SK-N-SH (cell line): ENCODE results near the gene CCSER1. TPM values are rescaled to one million over a fixed set of nuclear protein-coding genes. Genes with fewer than 3 reads are reported as not detected.

Experiments used
- CTCF ChIA-PET: fragments of 300-600, 350-600 bp; formaldehyde crosslinking; extraction: SDS; loops from one replicate; lab custom pipeline; 2021; lab: Yijun Ruan, JAX
- POLR2A ChIA-PET: fragments of 350-600 bp; sonication (Branson Sonifier 250); formaldehyde crosslinking; extraction: SDS; loops from one replicate; lab custom pipeline; 2020; ENCODE audit warnings: antibody characterized with exemption, inconsistent platforms; lab: Yijun Ruan, JAX
- DNase-seq: peaks from one replicate; pipeline ENCODE4 v3.0.0; 2012
- H2AFZ ChIP-seq: fragments of 200-600 bp; sonication (generic); 2 replicates; pipeline ENCODE4 v1.8.1; 2016; ENCODE audit warnings: antibody characterized with exemption, mild to moderate bottlenecking, low read depth
- H3F3A ChIP-seq: fragments of 200-600 bp; sonication (generic); replicated peaks from 2 replicates; pipeline ENCODE3; 2016; ENCODE audit warnings: antibody characterized with exemption, mild to moderate bottlenecking; ENCODE audit not compliant: insufficient read depth
- H3K27ac ChIP-seq, 2 experiments: fragments of 200-500 bp in 1 of 2; fragments of 200-600 bp in 1 of 2; sonication (Bioruptor generic) in 1 of 2; sonication (generic), shearing (Covaris generic) in 1 of 2; 2 replicates each; pipeline versions ENCODE4 v1.5.1 to v1.6.1; 2014 to 2016; ENCODE audit warnings: low read depth in 2 of 2, inconsistent platforms in 1 of 2, low read length in 1 of 2, mild to moderate bottlenecking in 1 of 2, mixed read lengths in 1 of 2
- H3K27me3 ChIP-seq: fragments of 200-600 bp; sonication (generic), shearing (Covaris generic); 2 replicates; pipeline ENCODE4 v1.6.1; 2016; ENCODE audit warnings: mixed run types; ENCODE audit not compliant: insufficient read depth
- H3K36me3 ChIP-seq, 2 experiments: fragments of 200-500 bp in 1 of 2; fragments of 200-600 bp in 1 of 2; sonication (Bioruptor generic) in 1 of 2; sonication (generic) in 1 of 2; replicated peaks in 1 of 2; 2 replicates each; pipeline versions ENCODE3 to v1.5.1; 2014 to 2016; ENCODE audit warnings: low read length in 1 of 2, mild to moderate bottlenecking in 1 of 2; ENCODE audit not compliant: insufficient read depth in 2 of 2, control insufficient read depth in 1 of 2
- H3K4me1 ChIP-seq, 2 experiments: fragments of 200-500 bp in 1 of 2; fragments of 200-600 bp in 1 of 2; sonication (Bioruptor generic) in 1 of 2; sonication (generic), shearing (Covaris generic) in 1 of 2; 2 replicates each; pipeline versions ENCODE4 v1.5.1 to v1.6.1; 2014 to 2016; ENCODE audit warnings: low read depth in 1 of 2, low read length in 1 of 2, mixed run types in 1 of 2; ENCODE audit not compliant: insufficient read depth in 2 of 2, control insufficient read depth in 1 of 2
- H3K4me2 ChIP-seq: fragments of 200-600 bp; sonication (generic), shearing (Covaris generic); 2 replicates; pipeline ENCODE4 v1.6.1; 2017; ENCODE audit warnings: mixed run types
- H3K4me3 ChIP-seq, 2 experiments: fragments of 200-500 bp in 1 of 2; fragments of 200-600 bp in 1 of 2; sonication (Bioruptor generic) in 1 of 2; sonication (generic), shearing (Covaris generic) in 1 of 2; 2 replicates each; pipeline versions ENCODE4 v1.5.1 to v1.8.1; 2014 to 2016; ENCODE audit warnings: low read depth in 2 of 2, inconsistent platforms in 1 of 2, low read length in 1 of 2, mild to moderate bottlenecking in 1 of 2, mixed read lengths in 1 of 2, moderate library complexity in 1 of 2
- H3K79me2 ChIP-seq: fragments of 200-600 bp; sonication (generic); 2 replicates; pipeline ENCODE4 v1.8.1; 2017; ENCODE audit warnings: mild to moderate bottlenecking; ENCODE audit not compliant: insufficient read depth
- H3K9ac ChIP-seq: fragments of 200-600 bp; sonication (generic); 2 replicates; pipeline ENCODE4 v1.6.1; 2017; ENCODE audit warnings: mixed run types
- H3K9me2 ChIP-seq: fragments of 200-600 bp; sonication (generic); 2 replicates; pipeline ENCODE4 v1.6.1; 2017; ENCODE audit warnings: mixed run types
- H3K9me3 ChIP-seq: fragments of 200-600 bp; sonication (generic); 2 replicates; pipeline ENCODE4 v1.6.1; 2017; ENCODE audit warnings: mixed run types, mild to moderate bottlenecking, moderate library complexity
- H4K20me1 ChIP-seq: fragments of 200-600 bp; sonication (generic); 2 replicates; pipeline ENCODE4 v1.6.1; 2017; ENCODE audit warnings: mild to moderate bottlenecking, mixed run types; ENCODE audit not compliant: insufficient read depth
- CHD2 ChIP-seq: fragments of 150-350 bp; IDR thresholded peaks from 2 replicates; pipeline ENCODE4 v1.6.1; 2018; ENCODE audit warnings: low read length; ENCODE audit not compliant: partially characterized antibody
- ELF1 ChIP-seq: IDR thresholded peaks from 2 replicates; pipeline ENCODE4 v1.4.0; 2012
- FOXM1 ChIP-seq: IDR thresholded peaks from 2 replicates; pipeline ENCODE4 v1.4.0; 2012; ENCODE audit warnings: low read depth, mild to moderate bottlenecking
- GABPA ChIP-seq: IDR thresholded peaks from 2 replicates; pipeline ENCODE4 v1.4.0; 2012; ENCODE audit warnings: low read depth, mild to moderate bottlenecking
- GATA2 ChIP-seq: sonication (generic); formaldehyde crosslinking; IDR thresholded peaks from 2 replicates; pipeline ENCODE4 v1.5.0; 2020; ENCODE audit warnings: mild to moderate bottlenecking, missing genetic modification reagents
- NRF1 ChIP-seq: IDR thresholded peaks from 2 replicates; pipeline ENCODE4 v1.6.1; 2012; ENCODE audit warnings: low read depth, mild to moderate bottlenecking, low read length
- POLR2AphosphoS5 ChIP-seq: IDR thresholded peaks from 2 replicates; pipeline ENCODE4 v1.6.1; 2012; ENCODE audit warnings: low read depth, low read length
- RCOR1 ChIP-seq: fragments of 150-350 bp; IDR thresholded peaks from 2 replicates; pipeline ENCODE4 v1.6.1; 2017; ENCODE audit warnings: antibody characterized with exemption, low read length
- SIN3A ChIP-seq: IDR thresholded peaks from 2 replicates; pipeline ENCODE4 v1.6.1; 2012; ENCODE audit warnings: low read depth, mild to moderate bottlenecking, low read length, moderate library complexity, borderline replicate concordance
- WGBS: methylation state at CpG from one replicate; pipeline ENCODE4 v1.1.6; 2017; ENCODE audit warnings: low lambda C conversion rate; 5-methylcytosine and 5-hydroxymethylcytosine counted together
- polyA plus RNA-seq, 3 experiments: library from polyadenylated mRNA; depleted of rRNA; stranded (reverse); fragments of >200 nt; gene quantifications; 2 replicates each; pipeline ENCODE4 v1.2.3, GENCODE V29; 2012
- TF ChIP-seq, protein P1 (sequence below): IDR thresholded peaks from 2 replicates; pipeline ENCODE4 v1.6.1; 2012; ENCODE audit warnings: mild to moderate bottlenecking, low read depth, low read length, moderate library complexity
- TF ChIP-seq, protein P2 (sequence below): fragments of 200-600 bp; sonication (generic); IDR thresholded peaks from 2 replicates; pipeline ENCODE4 v1.6.1; 2017; ENCODE audit warnings: antibody characterized with exemption, mild to moderate bottlenecking, moderate library complexity
- TF ChIP-seq, protein P3 (sequence below): IDR thresholded peaks from 2 replicates; pipeline ENCODE4; 2012
- TF ChIP-seq, protein P4 (sequence below): fragments of 150-350 bp; IDR thresholded peaks from 2 replicates; pipeline ENCODE4 v1.6.1; 2016; ENCODE audit warnings: mild to moderate bottlenecking, low read depth, low read length
- TF ChIP-seq, protein P5 (sequence below): fragments of 150-350 bp; IDR thresholded peaks from 2 replicates; pipeline ENCODE4 v1.6.1; 2017; ENCODE audit warnings: antibody characterized with exemption, low read length, low read depth, borderline replicate concordance

Gene CCSER1
- polyA plus RNA-seq, 1 of the 3 experiments (the other 2 are of a cell fraction), result 0.05 TPM

DNA sequence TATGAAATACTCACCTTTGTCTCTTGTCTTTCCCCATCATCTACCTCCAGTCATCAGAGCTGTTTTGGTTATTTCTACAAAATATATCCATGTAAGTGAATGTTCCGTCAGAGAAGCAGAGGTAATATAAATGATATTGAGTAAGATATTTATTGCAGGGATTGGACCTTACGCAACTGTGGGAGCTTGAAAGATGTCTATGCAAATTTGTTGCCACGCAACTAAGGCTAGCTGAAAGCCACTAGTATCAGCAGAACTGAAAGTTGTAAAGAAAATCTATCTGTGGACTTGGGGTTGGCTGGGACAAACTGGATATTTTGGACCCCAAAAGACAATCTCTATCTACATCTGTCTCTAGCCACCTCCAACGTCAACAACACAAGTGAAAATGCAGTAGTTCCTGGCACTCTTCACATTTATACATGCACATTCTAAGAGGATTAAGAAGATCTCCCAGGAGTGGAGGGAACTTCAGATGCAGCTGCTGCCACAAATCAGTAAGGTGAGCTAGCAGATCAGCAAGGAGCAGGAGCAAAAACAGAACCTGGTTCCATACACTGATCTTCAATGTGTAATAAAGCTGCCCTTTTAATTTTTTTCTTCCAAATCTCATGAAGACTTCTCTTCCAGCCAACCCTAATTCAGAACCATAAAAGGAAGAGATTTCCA, 8.5 kb upstream of the CCSER1 start:
- Histone ChIP-seq H3K9ac (no peak overlapping the region), H3F3A (no peaks in the 10 kb centered on the region), H3K4me1 (no peaks in the 10 kb centered on the region; a peak in 1 of 4 replicates), H4K20me1 (no peaks in the 10 kb centered on the region)
- no peak for DNase-seq
- TF ChIP-seq, protein P1, sequence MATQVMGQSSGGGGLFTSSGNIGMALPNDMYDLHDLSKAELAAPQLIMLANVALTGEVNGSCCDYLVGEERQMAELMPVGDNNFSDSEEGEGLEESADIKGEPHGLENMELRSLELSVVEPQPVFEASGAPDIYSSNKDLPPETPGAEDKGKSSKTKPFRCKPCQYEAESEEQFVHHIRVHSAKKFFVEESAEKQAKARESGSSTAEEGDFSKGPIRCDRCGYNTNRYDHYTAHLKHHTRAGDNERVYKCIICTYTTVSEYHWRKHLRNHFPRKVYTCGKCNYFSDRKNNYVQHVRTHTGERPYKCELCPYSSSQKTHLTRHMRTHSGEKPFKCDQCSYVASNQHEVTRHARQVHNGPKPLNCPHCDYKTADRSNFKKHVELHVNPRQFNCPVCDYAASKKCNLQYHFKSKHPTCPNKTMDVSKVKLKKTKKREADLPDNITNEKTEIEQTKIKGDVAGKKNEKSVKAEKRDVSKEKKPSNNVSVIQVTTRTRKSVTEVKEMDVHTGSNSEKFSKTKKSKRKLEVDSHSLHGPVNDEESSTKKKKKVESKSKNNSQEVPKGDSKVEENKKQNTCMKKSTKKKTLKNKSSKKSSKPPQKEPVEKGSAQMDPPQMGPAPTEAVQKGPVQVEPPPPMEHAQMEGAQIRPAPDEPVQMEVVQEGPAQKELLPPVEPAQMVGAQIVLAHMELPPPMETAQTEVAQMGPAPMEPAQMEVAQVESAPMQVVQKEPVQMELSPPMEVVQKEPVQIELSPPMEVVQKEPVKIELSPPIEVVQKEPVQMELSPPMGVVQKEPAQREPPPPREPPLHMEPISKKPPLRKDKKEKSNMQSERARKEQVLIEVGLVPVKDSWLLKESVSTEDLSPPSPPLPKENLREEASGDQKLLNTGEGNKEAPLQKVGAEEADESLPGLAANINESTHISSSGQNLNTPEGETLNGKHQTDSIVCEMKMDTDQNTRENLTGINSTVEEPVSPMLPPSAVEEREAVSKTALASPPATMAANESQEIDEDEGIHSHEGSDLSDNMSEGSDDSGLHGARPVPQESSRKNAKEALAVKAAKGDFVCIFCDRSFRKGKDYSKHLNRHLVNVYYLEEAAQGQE, result no peak
- TF ChIP-seq FOXM1 (no peak), GABPA (no peak), SIN3A (no peak), CHD2 (no peak), ELF1 (no peak), GATA2 (CRISPR knock-in tag) (no peak), POLR2AphosphoS5 (no peak), RCOR1 (no peak), NRF1 (no peak)
- TF ChIP-seq, protein P2, sequence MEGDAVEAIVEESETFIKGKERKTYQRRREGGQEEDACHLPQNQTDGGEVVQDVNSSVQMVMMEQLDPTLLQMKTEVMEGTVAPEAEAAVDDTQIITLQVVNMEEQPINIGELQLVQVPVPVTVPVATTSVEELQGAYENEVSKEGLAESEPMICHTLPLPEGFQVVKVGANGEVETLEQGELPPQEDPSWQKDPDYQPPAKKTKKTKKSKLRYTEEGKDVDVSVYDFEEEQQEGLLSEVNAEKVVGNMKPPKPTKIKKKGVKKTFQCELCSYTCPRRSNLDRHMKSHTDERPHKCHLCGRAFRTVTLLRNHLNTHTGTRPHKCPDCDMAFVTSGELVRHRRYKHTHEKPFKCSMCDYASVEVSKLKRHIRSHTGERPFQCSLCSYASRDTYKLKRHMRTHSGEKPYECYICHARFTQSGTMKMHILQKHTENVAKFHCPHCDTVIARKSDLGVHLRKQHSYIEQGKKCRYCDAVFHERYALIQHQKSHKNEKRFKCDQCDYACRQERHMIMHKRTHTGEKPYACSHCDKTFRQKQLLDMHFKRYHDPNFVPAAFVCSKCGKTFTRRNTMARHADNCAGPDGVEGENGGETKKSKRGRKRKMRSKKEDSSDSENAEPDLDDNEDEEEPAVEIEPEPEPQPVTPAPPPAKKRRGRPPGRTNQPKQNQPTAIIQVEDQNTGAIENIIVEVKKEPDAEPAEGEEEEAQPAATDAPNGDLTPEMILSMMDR, result no peak
- TF ChIP-seq, protein P3, sequence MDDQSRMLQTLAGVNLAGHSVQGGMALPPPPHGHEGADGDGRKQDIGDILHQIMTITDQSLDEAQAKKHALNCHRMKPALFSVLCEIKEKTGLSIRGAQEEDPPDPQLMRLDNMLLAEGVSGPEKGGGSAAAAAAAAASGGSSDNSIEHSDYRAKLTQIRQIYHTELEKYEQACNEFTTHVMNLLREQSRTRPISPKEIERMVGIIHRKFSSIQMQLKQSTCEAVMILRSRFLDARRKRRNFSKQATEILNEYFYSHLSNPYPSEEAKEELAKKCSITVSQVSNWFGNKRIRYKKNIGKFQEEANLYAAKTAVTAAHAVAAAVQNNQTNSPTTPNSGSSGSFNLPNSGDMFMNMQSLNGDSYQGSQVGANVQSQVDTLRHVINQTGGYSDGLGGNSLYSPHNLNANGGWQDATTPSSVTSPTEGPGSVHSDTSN, result no peak
- TF ChIP-seq, protein P4, sequence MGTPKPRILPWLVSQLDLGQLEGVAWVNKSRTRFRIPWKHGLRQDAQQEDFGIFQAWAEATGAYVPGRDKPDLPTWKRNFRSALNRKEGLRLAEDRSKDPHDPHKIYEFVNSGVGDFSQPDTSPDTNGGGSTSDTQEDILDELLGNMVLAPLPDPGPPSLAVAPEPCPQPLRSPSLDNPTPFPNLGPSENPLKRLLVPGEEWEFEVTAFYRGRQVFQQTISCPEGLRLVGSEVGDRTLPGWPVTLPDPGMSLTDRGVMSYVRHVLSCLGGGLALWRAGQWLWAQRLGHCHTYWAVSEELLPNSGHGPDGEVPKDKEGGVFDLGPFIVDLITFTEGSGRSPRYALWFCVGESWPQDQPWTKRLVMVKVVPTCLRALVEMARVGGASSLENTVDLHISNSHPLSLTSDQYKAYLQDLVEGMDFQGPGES, result no peak
- TF ChIP-seq, protein P5, sequence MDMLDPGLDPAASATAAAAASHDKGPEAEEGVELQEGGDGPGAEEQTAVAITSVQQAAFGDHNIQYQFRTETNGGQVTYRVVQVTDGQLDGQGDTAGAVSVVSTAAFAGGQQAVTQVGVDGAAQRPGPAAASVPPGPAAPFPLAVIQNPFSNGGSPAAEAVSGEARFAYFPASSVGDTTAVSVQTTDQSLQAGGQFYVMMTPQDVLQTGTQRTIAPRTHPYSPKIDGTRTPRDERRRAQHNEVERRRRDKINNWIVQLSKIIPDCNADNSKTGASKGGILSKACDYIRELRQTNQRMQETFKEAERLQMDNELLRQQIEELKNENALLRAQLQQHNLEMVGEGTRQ, result no peak
- TF ChIP-seq, all 33 proteins: peak for 0
- no peak overlapping the region for H3K4me3 ChIP-seq
- H3K9me2 ChIP-seq, result no peaks in the 10 kb centered on the region
- H3K36me3 ChIP-seq, result no peaks in the 10 kb centered on the region
- no peak overlapping the region for H2AFZ ChIP-seq
- no peaks in the 10 kb centered on the region for H3K27me3 ChIP-seq
- H3K9me3 ChIP-seq, result no peaks in the 10 kb centered on the region
- CTCF ChIA-PET, result interaction anchor here (0.7 to 1.8 kb wide), 3 partner anchors 9 to 175 kb away, joined by 3 to 10 read pairs (median 3); no protein-coding TSS in a partner anchor
- H3K4me2 ChIP-seq, result no peak overlapping the region
- POLR2A ChIA-PET, result interaction anchor here (1.1 kb wide), 1 partner anchor 9 kb away, joined by 3 read pairs; the partner anchor contains the start of gene CCSER1
- H3K27ac ChIP-seq, result no peak overlapping the region
- H3K79me2 ChIP-seq, result no peaks in the 10 kb centered on the region
- WGBS, result 60% methylated on average over 4 of the region's 4 CpGs
